Testis (tissue), 2 donors: ENCODE data around the gene FLT3LG.

Source experiments
- CTCF ChIP-seq, 3 experiments: fragments of 450-650 bp in 2 of 3; fragments of 200-600 bp in 1 of 3; sonication (generic) in 1 of 3; IDR thresholded peaks; one replicate each; pipeline ENCODE4 v1.5.1; 2016 to 2019; ENCODE audit warnings: antibody characterized with exemption in 3 of 3, mild to moderate bottlenecking in 2 of 3, moderate library complexity in 1 of 3
- POLR2A ChIP-seq: fragments of 450-650 bp; IDR thresholded peaks from one replicate; pipeline ENCODE4 v1.6.1; 2017; ENCODE audit warnings: antibody characterized with exemption, mild to moderate bottlenecking, moderate library complexity

GRCh38 chr19:49534632-49535385, 60.8 kb downstream of the FLT3LG start:
- TF ChIP-seq CTCF (IDR thresholded peaks at IDR 0.05) (no peak), POLR2A (no peak)
